HG03378 (cell line): ENCODE measurements around the gene COLGALT1.

Experiments
- ATAC-seq: cut with Tn5 transposase; IDR thresholded peaks from one replicate; pipeline ENCODE4 v1.9.1; 2021; ENCODE audit warnings: mild to moderate bottlenecking, moderate library complexity; ENCODE audit not compliant: unreplicated experiment

Gene COLGALT1

GRCh38 chr19:17617807-17618192 lies 62.4 kb downstream of the COLGALT1 start:
- ATAC-seq, result no peak

GRCh38 chr19:17618281-17618903 lies 62.9 kb downstream of the COLGALT1 start:
- ATAC-seq, result no peak

- ATAC-seq, result no peak
These were observed 63.5 kb downstream of the COLGALT1 start for GRCh38 chr19:17618936-17619335.

GRCh38 chr19:17620696-17621095 lies 65.2 kb downstream of the COLGALT1 start:
- no peak for ATAC-seq

- ATAC-seq, result no peak
These were observed 67.9 kb downstream of the COLGALT1 start for GRCh38 chr19:17623224-17623935.

GRCh38 chr19:17624314-17624991 lies 69.0 kb downstream of the COLGALT1 start:
- ATAC-seq, result no peak

- no peak for ATAC-seq
These were observed 69.6 kb downstream of the COLGALT1 start for GRCh38 chr19:17625043-17625442.

- ATAC-seq, result no peak
These were observed 70.5 kb downstream of the COLGALT1 start for GRCh38 chr19:17625980-17626379.

GRCh38 chr19:17626456-17627015 lies 71.1 kb downstream of the COLGALT1 start:
- no peak for ATAC-seq

GRCh38 chr19:17627161-17627560 lies 71.7 kb downstream of the COLGALT1 start:
- ATAC-seq, result no peak

GRCh38 chr19:17627921-17628320 lies 72.5 kb downstream of the COLGALT1 start:
- ATAC-seq, result no peak

- ATAC-seq, result no peak
These were observed 74.3 kb downstream of the COLGALT1 start for GRCh38 chr19:17629760-17630159.

GRCh38 chr19:17632577-17632976 lies 77.1 kb downstream of the COLGALT1 start:
- no peak for ATAC-seq
